KBM-7 (cell line): ENCODE data around the gene CD93.

Experiments used
- DNase-seq: peaks from one replicate; pipeline ENCODE4 v3.0.0-alpha.2; 2015
- in situ Hi-C: fragments of 300-500 bp; cut with MboI; formaldehyde crosslinking; loops from 2 replicates; pipeline ENCODE4 v1.14.3; 2020; ENCODE audit warnings: low sequenced_read_pairs, low pct_unique_long_range_greater_than_20kb, mixed read lengths

Gene CD93

GRCh38 chr20:23121751-23122320 is 35.7 kb upstream of the CD93 start:
- no peak for DNase-seq
- in situ Hi-C loops: no loop called here

- in situ Hi-C loops: no loop called here
- no peak for DNase-seq
Measured at GRCh38 chr20:23120936-23121750, 35.0 kb upstream of the CD93 start.

- DNase-seq: no peak
- in situ Hi-C loops: no loop called here
Measured at GRCh38 chr20:23120261-23120660, 34.1 kb upstream of the CD93 start.

- no peak for DNase-seq
- in situ Hi-C loops: no loop called here
Measured at GRCh38 chr20:23119456-23120216, 33.5 kb upstream of the CD93 start.

- in situ Hi-C loops: no loop called here
- DNase-seq: no peak
Measured at GRCh38 chr20:23118766-23119165, 32.6 kb upstream of the CD93 start.

GRCh38 chr20:23118144-23118543 is 32.0 kb upstream of the CD93 start:
- no peak for DNase-seq
- in situ Hi-C loops: no loop called here

GRCh38 chr20:23117738-23118137 is 31.6 kb upstream of the CD93 start:
- no peak for DNase-seq
- in situ Hi-C loops: no loop called here

GRCh38 chr20:23116311-23117089 is 30.4 kb upstream of the CD93 start:
- DNase-seq: no peak
- in situ Hi-C loops: no loop called here

- DNase-seq: no peak
- in situ Hi-C loops: no loop called here
Measured at GRCh38 chr20:23115822-23116221, 29.7 kb upstream of the CD93 start.

- no peak for DNase-seq
- in situ Hi-C loops: no loop called here
Measured at GRCh38 chr20:23114448-23115082, 28.4 kb upstream of the CD93 start.

- in situ Hi-C loops: no loop called here
- DNase-seq: peak; percentile 54
Measured at GRCh38 chr20:23114018-23114417, 27.9 kb upstream of the CD93 start.

- no peak for DNase-seq
- in situ Hi-C loops: no loop called here
Measured at GRCh38 chr20:23112595-23112994, 26.5 kb upstream of the CD93 start.

GRCh38 chr20:23111944-23112342 is 25.8 kb upstream of the CD93 start:
- no peak for DNase-seq
- in situ Hi-C loops: no loop called here

GRCh38 chr20:23111307-23111943 is 25.3 kb upstream of the CD93 start:
- no peak for DNase-seq
- in situ Hi-C loops: no loop called here

GRCh38 chr20:23108871-23109270 is 22.7 kb upstream of the CD93 start:
- in situ Hi-C loops: no loop called here
- no peak for DNase-seq

GRCh38 chr20:23107466-23107865 is 21.3 kb upstream of the CD93 start:
- DNase-seq: no peak
- in situ Hi-C loops: no loop called here

GRCh38 chr20:23106271-23106851 is 20.2 kb upstream of the CD93 start:
- in situ Hi-C loops: no loop called here
- no peak for DNase-seq

- DNase-seq: no peak
- in situ Hi-C loops: no loop called here
Measured at GRCh38 chr20:23105193-23105592, 19.1 kb upstream of the CD93 start.
